H1 (cell line): ENCODE measurements around the gene DDX50. TPM values are rescaled to one million over a fixed set of nuclear protein-coding genes. Genes with fewer than 3 reads are reported as not detected.

Experiments used
- CTCF ChIA-PET: fragments of 300-600 bp; sonication (Branson Sonifier 250); formaldehyde crosslinking; loops from one replicate; lab custom pipeline; 2021; ENCODE audit not compliant: partially characterized antibody; lab: Charles Lee
- POLR2A ChIA-PET: fragments of 300-600 bp; sonication (Branson Sonifier 250); formaldehyde crosslinking; loops from one replicate; lab custom pipeline; 2021; ENCODE audit warnings: inconsistent platforms; ENCODE audit not compliant: partially characterized antibody; lab: Charles Lee
- DNase-seq, 2 experiments: peaks; one replicate each; pipeline versions ENCODE4 v3.0.0 to v3.0.0-alpha.2; 2010 to 2022; ENCODE audit warnings: low spot score in 2 of 2, low read depth in 1 of 2, mixed read lengths in 1 of 2
- FAIRE-seq: peaks from 2 replicates; lab custom pipeline; 2011; peaks lifted over from hg19 to GRCh38; lab: Jason Lieb, UNC
- H2AFZ ChIP-seq: 2 replicates; pipeline ENCODE4 v1.8.1; 2012; ENCODE audit warnings: low read length, inconsistent platforms
- H2AK5ac ChIP-seq: 2 replicates; pipeline ENCODE4 v1.6.1; 2013; ENCODE audit warnings: low read depth, low read length
- H2BK120ac ChIP-seq: replicated peaks from 2 replicates; pipeline ENCODE3; 2013; ENCODE audit warnings: low read depth, low read length, inconsistent platforms
- H2BK12ac ChIP-seq: 2 replicates; pipeline ENCODE4 v1.6.1; 2013; ENCODE audit warnings: low read depth, low read length
- H2BK15ac ChIP-seq: 2 replicates; pipeline ENCODE4 v1.6.1; 2013; ENCODE audit warnings: low read length
- H2BK20ac ChIP-seq: 2 replicates; pipeline ENCODE4 v1.6.1; 2013; ENCODE audit warnings: low read length
- H2BK5ac ChIP-seq: 2 replicates; pipeline ENCODE4 v1.6.1; 2013; ENCODE audit warnings: low read depth, low read length
- H3K14ac ChIP-seq: 2 replicates; pipeline ENCODE4 v1.6.1; 2013; ENCODE audit warnings: inconsistent platforms; ENCODE audit not compliant: insufficient read length
- H3K18ac ChIP-seq: 2 replicates; pipeline ENCODE4 v1.6.1; 2013; ENCODE audit warnings: low read length; ENCODE audit errors: extremely low read depth
- H3K23ac ChIP-seq: 2 replicates; pipeline ENCODE4 v1.6.1; 2013; ENCODE audit warnings: inconsistent platforms; ENCODE audit not compliant: insufficient read length
- H3K23me2 ChIP-seq: 2 replicates; pipeline ENCODE4 v1.6.1; 2013; ENCODE audit warnings: low read depth, low read length
- H3K27ac ChIP-seq: 2 replicates; pipeline ENCODE4 v1.6.1; 2011; ENCODE audit warnings: low read depth, low read length, inconsistent platforms
- H3K27me3 ChIP-seq, 4 experiments: replicated peaks in 1 of 4; 1 replicate in 1 of 4; 2 replicates in 3 of 4; pipeline versions ENCODE4 v1.6.1 to v1.8.1; 2011 to 2013; ENCODE audit warnings: low read length in 3 of 4, mild to moderate bottlenecking in 3 of 4, inconsistent platforms in 2 of 4, mixed read lengths in 2 of 4, moderate library complexity in 1 of 4; ENCODE audit not compliant: control insufficient read depth in 3 of 4, insufficient read depth in 3 of 4; ENCODE audit errors: extremely low read depth in 1 of 4
- H3K36me3 ChIP-seq, 4 experiments: 2 replicates each; pipeline versions ENCODE4 v1.6.1 to v1.8.1; 2011 to 2013; ENCODE audit warnings: mild to moderate bottlenecking in 4 of 4, low read length in 3 of 4, moderate library complexity in 2 of 4, control low read depth in 1 of 4, inconsistent platforms in 1 of 4; ENCODE audit not compliant: insufficient read depth in 4 of 4, control insufficient read depth in 2 of 4
- H3K4ac ChIP-seq: replicated peaks from 2 replicates; pipeline ENCODE3; 2013; ENCODE audit warnings: low read length, low read depth, mixed read lengths, inconsistent platforms; ENCODE audit not compliant: insufficient read length
- H3K4me1 ChIP-seq, 4 experiments: replicated peaks in 1 of 4; 1 replicate in 1 of 4; 2 replicates in 3 of 4; pipeline versions ENCODE4 v1.6.1 to v1.8.1; 2011 to 2013; ENCODE audit warnings: low read length in 3 of 4, inconsistent platforms in 2 of 4, mixed read lengths in 1 of 4; ENCODE audit not compliant: insufficient read depth in 4 of 4, control insufficient read depth in 3 of 4
- H3K4me2 ChIP-seq, 2 experiments: 2 replicates each; pipeline versions ENCODE4 v1.6.1 to v1.8.1; 2011 to 2013; ENCODE audit warnings: low read depth in 2 of 2, low read length in 2 of 2, control low read depth in 1 of 2, inconsistent platforms in 1 of 2, mild to moderate bottlenecking in 1 of 2; ENCODE audit not compliant: insufficient read depth in 1 of 2
- H3K4me3 ChIP-seq, 4 experiments: fragments of 200-600, 300-600 bp in 1 of 4; sonication (generic), shearing (Covaris generic), sonication (Bioruptor Twin) in 1 of 4; 2 replicates each; pipeline versions ENCODE4 v1.5.1 to v1.8.1; 2011 to 2016; ENCODE audit warnings: low read length in 4 of 4, low read depth in 3 of 4, control low read depth in 2 of 4, inconsistent platforms in 2 of 4, mild to moderate bottlenecking in 2 of 4, mixed read lengths in 1 of 4, moderate library complexity in 1 of 4; ENCODE audit not compliant: insufficient read depth in 2 of 4; ENCODE audit errors: extremely low read depth in 1 of 4
- H3K56ac ChIP-seq: replicated peaks from 2 replicates; pipeline ENCODE3; 2013; ENCODE audit warnings: low read depth, mild to moderate bottlenecking, mixed read lengths, low read length, inconsistent platforms; ENCODE audit not compliant: insufficient read length
- H3K79me1 ChIP-seq: 2 replicates; pipeline ENCODE4 v1.6.1; 2013; ENCODE audit warnings: low read depth, low read length, control low read depth
- H3K79me2 ChIP-seq, 2 experiments: 2 replicates each; pipeline versions ENCODE4 v1.6.1 to v1.8.1; 2012 to 2013; ENCODE audit warnings: low read length in 2 of 2, mild to moderate bottlenecking in 2 of 2, inconsistent platforms in 1 of 2; ENCODE audit not compliant: insufficient read depth in 2 of 2, control insufficient read depth in 1 of 2
- H3K9ac ChIP-seq, 4 experiments: replicated peaks in 1 of 4; 1 replicate in 1 of 4; 2 replicates in 3 of 4; pipeline versions ENCODE4 v1.6.1 to v1.8.1; 2011 to 2013; ENCODE audit warnings: low read depth in 3 of 4, low read length in 3 of 4, control low read depth in 2 of 4, mild to moderate bottlenecking in 2 of 4, moderate library complexity in 2 of 4, inconsistent platforms in 1 of 4; ENCODE audit errors: extremely low read depth in 1 of 4
- H3K9me3 ChIP-seq, 2 experiments: 2 replicates each; pipeline versions ENCODE4 v1.6.1 to v1.8.1; 2012 to 2013; ENCODE audit warnings: mild to moderate bottlenecking in 2 of 2, moderate library complexity in 2 of 2, control low read depth in 1 of 2, inconsistent platforms in 1 of 2, low read depth in 1 of 2, low read length in 1 of 2, mixed read lengths in 1 of 2; ENCODE audit not compliant: insufficient read depth in 2 of 2
- H4K20me1 ChIP-seq, 2 experiments: replicated peaks in 1 of 2; 2 replicates each; pipeline versions ENCODE3 to v1.8.1; 2011 to 2013; ENCODE audit warnings: inconsistent platforms in 2 of 2, low read length in 2 of 2, mild to moderate bottlenecking in 1 of 2; ENCODE audit not compliant: insufficient read depth in 2 of 2, control insufficient read depth in 1 of 2
- H4K5ac ChIP-seq: 2 replicates; pipeline ENCODE4 v1.6.1; 2013; ENCODE audit warnings: low read length, low read depth, mixed read lengths, inconsistent platforms; ENCODE audit not compliant: insufficient read length
- H4K8ac ChIP-seq: 2 replicates; pipeline ENCODE4 v1.8.0; 2013; ENCODE audit warnings: mild to moderate bottlenecking, moderate library complexity, low read length, inconsistent platforms; ENCODE audit not compliant: insufficient read depth; ENCODE audit errors: extremely low read depth
- H4K91ac ChIP-seq: replicated peaks from 2 replicates; pipeline ENCODE3; 2013; ENCODE audit warnings: low read length, mixed read lengths, inconsistent platforms; ENCODE audit not compliant: insufficient read length
- ASH2L ChIP-seq: fragments of 200-600, 300-600 bp; sonication (generic); IDR thresholded peaks from one replicate; pipeline ENCODE4 v1.7.1; 2017; ENCODE audit warnings: low read length
- CTBP2 ChIP-seq: IDR thresholded peaks from 2 replicates; pipeline ENCODE4 v1.7.0; 2011; ENCODE audit warnings: borderline replicate concordance, mild to moderate bottlenecking, moderate library complexity, mixed read lengths, low read length; ENCODE audit not compliant: insufficient read depth, insufficient read length
- EGR1 ChIP-seq: IDR thresholded peaks from 2 replicates; pipeline ENCODE4 v1.6.1; 2011; ENCODE audit warnings: low read depth, low read length, borderline replicate concordance
- EZH2 ChIP-seq: fragments of 200-600 bp; sonication (generic); IDR thresholded peaks from 2 replicates; pipeline ENCODE4 v1.7.1; 2012; ENCODE audit warnings: low read depth, mild to moderate bottlenecking, moderate library complexity, low read length, inconsistent platforms; ENCODE audit not compliant: severe bottlenecking
- KDM1A ChIP-seq: fragments of 200-600, 300-600 bp; sonication (generic); IDR thresholded peaks from 2 replicates; pipeline ENCODE4 v1.7.1; 2016; ENCODE audit warnings: mild to moderate bottlenecking, low read length, borderline replicate concordance
- POLR2A ChIP-seq, 2 experiments: IDR thresholded peaks; 1 replicate in 1 of 2; 2 replicates in 1 of 2; pipeline ENCODE4 v1.6.1; 2011; ENCODE audit warnings: low read depth in 2 of 2, low read length in 2 of 2, mild to moderate bottlenecking in 2 of 2; ENCODE audit errors: control extremely low read depth in 1 of 2
- RBBP5 ChIP-seq: IDR thresholded peaks from 2 replicates; pipeline ENCODE4 v1.7.1; 2012; ENCODE audit warnings: low read depth, mild to moderate bottlenecking, inconsistent platforms, low read length, moderate library complexity, borderline replicate concordance
- SIN3A ChIP-seq, 2 experiments: IDR thresholded peaks in 1 of 2; conservative IDR thresholded peaks in 1 of 2; 2 replicates each; pipeline ENCODE4 v1.6.1; 2011 to 2012; ENCODE audit warnings: low read length in 2 of 2, improper control_type of control experiment in 1 of 2, low read depth in 1 of 2, mild to moderate bottlenecking in 1 of 2
- SIX5 ChIP-seq: IDR thresholded peaks from 2 replicates; pipeline ENCODE4 v1.6.1; 2011; ENCODE audit warnings: mild to moderate bottlenecking, low read depth, low read length
- TBP ChIP-seq: IDR thresholded peaks from 2 replicates; pipeline ENCODE4 v1.6.1; 2011; ENCODE audit warnings: low read depth, low read length, improper control_type of control experiment
- WGBS, 2 experiments: shearing (Covaris generic) in 1 of 2; methylation state at CpG; one replicate each; pipeline versions ENCODE4 v1.1.6 to v1.1.7; 2013 to 2015; ENCODE audit warnings: low lambda C conversion rate in 2 of 2, mixed read lengths in 2 of 2, inconsistent platforms in 1 of 2, low coverage in 1 of 2, missing lambda C conversion rate in 1 of 2; ENCODE audit not compliant: insufficient replicate concordance in 2 of 2, insufficient coverage in 1 of 2, insufficient read length in 1 of 2; ENCODE audit errors: extremely low coverage in 1 of 2, missing lambda C conversion rate in 1 of 2; 5-methylcytosine and 5-hydroxymethylcytosine counted together
- polyA plus RNA-seq, 7 experiments: library from polyadenylated mRNA; depleted of rRNA in 3 of 7; stranded (reverse) in 5 of 7; unstranded in 2 of 7; fragments of >200 nt in 5 of 7; fragments of 200-250 nt in 2 of 7; gene quantifications; 1 replicate in 5 of 7; 2 replicates in 1 of 7; 4 replicates in 1 of 7; pipeline versions ENCODE4 v1.2.1 to v1.2.3, GENCODE V29; 2011 to 2013; ENCODE audit warnings: missing spikeins in 2 of 7, mixed read lengths in 2 of 7
- total RNA-seq: library from RNA; stranded (reverse); fragmentation: NEBNext Ultra II Directional; extraction: Animal tissue kit (Norgen Biotek cat#: 25700); gene quantifications from 2 replicates; pipeline ENCODE4 v1.2.1, GENCODE V29; 2021
- TF ChIP-seq, protein P1 (sequence below), 3 experiments: IDR thresholded peaks; 1 replicate in 2 of 3; 2 replicates in 1 of 3; pipeline versions ENCODE4 v1.5.1 to v1.6.1; 2011; ENCODE audit warnings: low read length in 3 of 3, mild to moderate bottlenecking in 3 of 3, inconsistent platforms in 2 of 3, low read depth in 1 of 3, moderate library complexity in 1 of 3; ENCODE audit not compliant: insufficient read depth in 1 of 3; ENCODE audit errors: control extremely low read depth in 1 of 3

Gene DDX50
- total and polyA plus RNA-seq, 2 of the 8 experiments (the other 6 are each of a cell fraction or from before 2014, with no cell fraction given): 20.0 to 36.5 TPM

DNA sequence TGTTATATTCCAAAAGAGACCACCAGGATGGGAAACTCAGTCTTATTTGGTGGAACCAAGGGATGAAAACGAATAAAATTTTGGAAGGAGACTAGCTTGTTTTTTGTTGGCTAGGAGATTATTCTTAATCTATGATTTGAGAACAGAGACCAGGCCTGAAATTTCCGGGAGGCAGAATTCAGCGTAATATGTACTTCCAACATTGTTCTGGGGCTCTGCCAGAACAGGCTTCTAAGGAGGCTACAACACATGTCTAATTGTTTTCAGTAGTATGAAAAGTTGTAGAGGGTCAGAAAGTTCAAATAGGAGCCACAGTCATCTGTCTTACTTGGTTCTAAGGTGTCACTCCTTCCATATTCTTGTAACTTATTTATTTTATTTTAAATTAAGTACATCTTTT lies 56.5 kb downstream of the DDX50 start:
- no peak overlapping the region for H2BK20ac ChIP-seq
- H3K36me3 ChIP-seq: peaks cover 15 to 38% (median 26%) of the 10 kb centered on the region in 4 experiments
- FAIRE-seq: no peak
- H2AFZ ChIP-seq: no peak overlapping the region
- H2BK120ac ChIP-seq: no peak overlapping the region
- no peak overlapping the region for H2BK15ac ChIP-seq
- no peaks in the 10 kb centered on the region; a peak in 3 of 7 replicates for H3K4me1 ChIP-seq
- H3K18ac ChIP-seq: no peak overlapping the region
- H2AK5ac ChIP-seq: no peak overlapping the region
- H3K9ac ChIP-seq: peak overlapping the region; percentile 31 to 74 (median 59); a peak in 6 of 7 replicates
- no peak for DNase-seq
- peak overlapping the region; percentile 23 for H4K5ac ChIP-seq
- POLR2A ChIA-PET: interaction anchor here (0.9 to 9.3 kb wide), 9 partner anchors 10 to 252 kb away, joined by 3 to 91 read pairs (median 15); partner anchors contain the start of genes DDX50 and KIFBP
- H3K79me2 ChIP-seq: peaks cover 28 to 71% of the 10 kb centered on the region in 2 experiments
- H4K8ac ChIP-seq: no peak overlapping the region
- CTCF ChIA-PET: interaction anchor here (0.6 to 1.3 kb wide), 2 partner anchors 10 to 29 kb away, joined by 3 read pairs; no protein-coding TSS in a partner anchor
- H3K27ac ChIP-seq: no peak overlapping the region
- H3K9me3 ChIP-seq: no peaks in the 10 kb centered on the region
- H3K23me2 ChIP-seq: peaks cover 4% of the 10 kb centered on the region
- no peak overlapping the region for H4K91ac ChIP-seq
- peaks cover 4 to 7% of the 10 kb centered on the region in 2 experiments for H4K20me1 ChIP-seq
- WGBS, 2 experiments: 70% methylated on average over 3 of the region's 3 CpGs; no CpG with 5 or more reads in 1 of the 2 experiments
- peaks cover 2% of the 10 kb centered on the region; the same call in 1 of the 2 replicates for H3K79me1 ChIP-seq
- no peak overlapping the region for H3K23ac ChIP-seq
- H3K4ac ChIP-seq: no peak overlapping the region
- no peak overlapping the region for H3K56ac ChIP-seq
- H2BK5ac ChIP-seq: no peak overlapping the region
- H3K14ac ChIP-seq: no peak overlapping the region
- H2BK12ac ChIP-seq: no peak overlapping the region
- peak overlapping the region; percentile 73 to 92 for H3K4me2 ChIP-seq
- peak overlapping the region; percentile 92 to 99 (median 96) for H3K4me3 ChIP-seq
- H3K27me3 ChIP-seq: no peaks in the 10 kb centered on the region
- TF ChIP-seq RBBP5 (no peak), TBP (no peak), POLR2A (IDR thresholded peaks at IDR 0.05; ENCODE audit: control extremely low read depth in 1 of 2, low read depth in 2 of 2, low read length in 2 of 2) (no peak), CTBP2 (no peak), EZH2 (no peak), EGR1 (no peak), ASH2L (no peak), SIX5 (no peak), SIN3A (conservative IDR thresholded peaks at IDR 0.05 in 1 of 2, IDR thresholded peaks at IDR 0.05 in 1 of 2; ENCODE audit: low read depth in 1 of 2, low read length in 2 of 2) (no peak), KDM1A (no peak)
- TF ChIP-seq, protein P1, sequence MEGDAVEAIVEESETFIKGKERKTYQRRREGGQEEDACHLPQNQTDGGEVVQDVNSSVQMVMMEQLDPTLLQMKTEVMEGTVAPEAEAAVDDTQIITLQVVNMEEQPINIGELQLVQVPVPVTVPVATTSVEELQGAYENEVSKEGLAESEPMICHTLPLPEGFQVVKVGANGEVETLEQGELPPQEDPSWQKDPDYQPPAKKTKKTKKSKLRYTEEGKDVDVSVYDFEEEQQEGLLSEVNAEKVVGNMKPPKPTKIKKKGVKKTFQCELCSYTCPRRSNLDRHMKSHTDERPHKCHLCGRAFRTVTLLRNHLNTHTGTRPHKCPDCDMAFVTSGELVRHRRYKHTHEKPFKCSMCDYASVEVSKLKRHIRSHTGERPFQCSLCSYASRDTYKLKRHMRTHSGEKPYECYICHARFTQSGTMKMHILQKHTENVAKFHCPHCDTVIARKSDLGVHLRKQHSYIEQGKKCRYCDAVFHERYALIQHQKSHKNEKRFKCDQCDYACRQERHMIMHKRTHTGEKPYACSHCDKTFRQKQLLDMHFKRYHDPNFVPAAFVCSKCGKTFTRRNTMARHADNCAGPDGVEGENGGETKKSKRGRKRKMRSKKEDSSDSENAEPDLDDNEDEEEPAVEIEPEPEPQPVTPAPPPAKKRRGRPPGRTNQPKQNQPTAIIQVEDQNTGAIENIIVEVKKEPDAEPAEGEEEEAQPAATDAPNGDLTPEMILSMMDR (IDR thresholded peaks at IDR 0.05; ENCODE audit: control extremely low read depth in 1 of 3, insufficient read depth in 1 of 3, low read depth in 1 of 3, low read length in 3 of 3): no peak
